Esophagus squamous epithelium (tissue), 5 donors: ENCODE results near the gene PTPRD. TPM values are rescaled to one million over a fixed set of nuclear protein-coding genes. Genes with fewer than 3 reads are reported as not detected.

ENCODE experiments used
- DNase-seq: peaks from one replicate; lab custom pipeline; 2025; lab: John Stamatoyannopoulos, UW
- H3K27ac ChIP-seq, 4 donors: fragments of 200-600 bp; sonication (generic); one replicate each; pipeline ENCODE4 v1.5.1; 2016 to 2019; ENCODE audit warnings: mild to moderate bottlenecking in 1 of 4
- H3K27me3 ChIP-seq, 4 donors: fragments of 200-600 bp; sonication (generic); 1 replicate in 3 of 4; 2 replicates in 1 of 4; pipeline versions ENCODE4 v1.5.1 to v1.6.0; 2017 to 2021; ENCODE audit warnings: antibody characterized with exemption in 1 of 4
- H3K36me3 ChIP-seq, 3 donors: fragments of 200-600 bp; sonication (generic); one replicate each; pipeline ENCODE4 v1.5.1; 2016 to 2019
- H3K4me1 ChIP-seq, 3 donors: fragments of 200-600 bp; sonication (generic); one replicate each; pipeline ENCODE4 v1.5.1; 2017 to 2019
- H3K4me3 ChIP-seq, 4 donors: fragments of 200-600 bp; sonication (generic); 1 replicate in 3 of 4; 2 replicates in 1 of 4; pipeline ENCODE4 v1.5.1; 2016 to 2019; ENCODE audit warnings: mild to moderate bottlenecking in 2 of 4, moderate library complexity in 1 of 4
- H3K9me3 ChIP-seq, 3 donors: fragments of 200-600 bp; sonication (generic); one replicate each; pipeline ENCODE4 v1.5.1; 2016 to 2019
- POLR2A ChIP-seq, 4 donors: fragments of 450-650 bp; IDR thresholded peaks; one replicate each; pipeline ENCODE4 v1.6.1; 2017; ENCODE audit warnings: antibody characterized with exemption in 4 of 4, mild to moderate bottlenecking in 4 of 4, moderate library complexity in 3 of 4
- WGBS, 2 donors: methylation state at CpG; one replicate each; pipeline ENCODE4 v1.1.5; 2018; 5-methylcytosine and 5-hydroxymethylcytosine counted together
- intact Hi-C: fragments of 100-400 bp; cut with DNase I; formaldehyde crosslinking; loops from one replicate; pipeline ENCODE4 v1.15.0; 2022
- total RNA-seq, 4 donors: library from RNA; depleted of rRNA; stranded (reverse); fragments of >200 nt; gene quantifications; one replicate each; pipeline ENCODE4 v1.1.0, GENCODE V29; 2016
- TF ChIP-seq, protein P1 (sequence below), 6 experiments: fragments of 450-650 bp in 4 of 6; fragments of 200-600 bp in 2 of 6; sonication (generic) in 2 of 6; IDR thresholded peaks; one replicate each; pipeline ENCODE4 v1.5.1; 2016 to 2019; ENCODE audit warnings: antibody characterized with exemption in 6 of 6, mild to moderate bottlenecking in 4 of 6, moderate library complexity in 4 of 6
- donor health status: DM: yes; HTN: yes; CAD: no.

PTPRD gene
- total RNA-seq, 4 donors from 2014 or later = 0.23 to 16.3 (median 6.6) TPM

DNA sequence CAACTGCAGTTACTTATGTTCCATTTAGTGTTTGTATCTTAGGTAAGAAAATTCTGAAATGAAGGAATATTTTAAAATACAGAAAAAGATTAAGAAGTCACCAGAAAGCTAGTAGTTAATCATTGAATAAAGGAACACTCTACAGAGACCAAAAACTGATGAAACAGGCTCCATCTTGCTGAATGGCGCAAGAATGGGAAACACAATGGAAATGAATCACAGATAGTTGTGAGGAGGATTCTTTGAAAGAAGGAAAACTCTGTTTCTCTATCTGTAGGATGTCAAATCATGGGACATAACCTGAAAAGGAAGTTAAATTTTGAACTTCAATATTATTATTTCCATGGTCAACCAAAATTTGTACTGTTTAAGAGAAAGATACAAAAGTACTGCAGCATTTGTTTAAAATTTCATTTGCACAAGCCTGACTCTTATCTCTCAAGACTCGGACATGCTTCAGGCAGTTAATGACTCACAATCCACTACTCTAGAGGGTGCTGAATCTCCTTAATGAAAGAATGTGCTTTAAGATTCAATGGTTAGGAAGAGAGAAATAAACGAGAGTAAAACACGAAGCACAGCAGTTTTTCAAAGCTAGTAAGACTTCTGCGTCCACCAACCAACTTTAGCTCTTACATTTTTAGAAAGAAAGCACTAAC lies 1748.8 kb downstream of the PTPRD start:
- TF ChIP-seq, protein P1, sequence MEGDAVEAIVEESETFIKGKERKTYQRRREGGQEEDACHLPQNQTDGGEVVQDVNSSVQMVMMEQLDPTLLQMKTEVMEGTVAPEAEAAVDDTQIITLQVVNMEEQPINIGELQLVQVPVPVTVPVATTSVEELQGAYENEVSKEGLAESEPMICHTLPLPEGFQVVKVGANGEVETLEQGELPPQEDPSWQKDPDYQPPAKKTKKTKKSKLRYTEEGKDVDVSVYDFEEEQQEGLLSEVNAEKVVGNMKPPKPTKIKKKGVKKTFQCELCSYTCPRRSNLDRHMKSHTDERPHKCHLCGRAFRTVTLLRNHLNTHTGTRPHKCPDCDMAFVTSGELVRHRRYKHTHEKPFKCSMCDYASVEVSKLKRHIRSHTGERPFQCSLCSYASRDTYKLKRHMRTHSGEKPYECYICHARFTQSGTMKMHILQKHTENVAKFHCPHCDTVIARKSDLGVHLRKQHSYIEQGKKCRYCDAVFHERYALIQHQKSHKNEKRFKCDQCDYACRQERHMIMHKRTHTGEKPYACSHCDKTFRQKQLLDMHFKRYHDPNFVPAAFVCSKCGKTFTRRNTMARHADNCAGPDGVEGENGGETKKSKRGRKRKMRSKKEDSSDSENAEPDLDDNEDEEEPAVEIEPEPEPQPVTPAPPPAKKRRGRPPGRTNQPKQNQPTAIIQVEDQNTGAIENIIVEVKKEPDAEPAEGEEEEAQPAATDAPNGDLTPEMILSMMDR (IDR thresholded peaks at IDR 0.05) = no peak
- no peak for TF ChIP-seq POLR2A (IDR thresholded peaks at IDR 0.05)
- Histone ChIP-seq H3K27ac (no peak overlapping the region), H3K36me3 (no peaks in the 10 kb centered on the region), H3K4me1 (peaks cover 0 to 4% (median 0%) of the 10 kb centered on the region in 3 donors), H3K9me3 (no peaks in the 10 kb centered on the region), H3K27me3 (peaks cover 0 to 10% (median 0%) of the 10 kb centered on the region in 4 donors), H3K4me3 (no peak overlapping the region)
- 41 to 43% methylated on average over 5 of the region's 5 CpGs for WGBS, 2 donors
- intact Hi-C loops = no loop called here
- no peak for DNase-seq

DNA sequence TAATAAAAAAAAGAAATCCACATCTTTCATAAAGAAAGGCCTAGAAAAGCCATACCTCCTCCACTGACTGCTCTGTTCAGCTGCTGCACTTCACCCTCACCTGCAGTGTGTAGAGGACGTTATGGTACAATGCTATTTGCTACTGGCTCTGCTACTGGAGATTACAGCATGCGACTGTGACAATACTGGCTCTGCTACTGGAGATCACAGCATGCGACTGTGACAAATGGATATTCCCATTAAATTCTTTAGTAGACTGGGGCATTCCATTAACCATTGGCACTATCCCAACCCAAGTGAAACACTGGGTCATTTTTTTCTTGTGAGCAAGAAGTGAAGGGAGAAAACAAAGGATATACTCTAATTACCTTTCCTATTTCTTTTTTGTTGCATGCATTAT lies 1749.7 kb downstream of the PTPRD start:
- TF ChIP-seq, protein P1 (IDR thresholded peaks at IDR 0.05) = no peak
- no peak overlapping the region for H3K4me3 ChIP-seq
- H3K9me3 ChIP-seq = no peaks in the 10 kb centered on the region
- 58 to 81% methylated on average over 3 of the region's 3 CpGs for WGBS, 2 donors
- no peak overlapping the region for H3K27ac ChIP-seq
- no peaks in the 10 kb centered on the region for H3K36me3 ChIP-seq
- peaks cover 0 to 19% (median 0%) of the 10 kb centered on the region in 4 donors for H3K27me3 ChIP-seq
- no peak for DNase-seq
- intact Hi-C loops = no loop called here
- peaks cover 0 to 14% (median 4%) of the 10 kb centered on the region in 3 donors for H3K4me1 ChIP-seq

DNA sequence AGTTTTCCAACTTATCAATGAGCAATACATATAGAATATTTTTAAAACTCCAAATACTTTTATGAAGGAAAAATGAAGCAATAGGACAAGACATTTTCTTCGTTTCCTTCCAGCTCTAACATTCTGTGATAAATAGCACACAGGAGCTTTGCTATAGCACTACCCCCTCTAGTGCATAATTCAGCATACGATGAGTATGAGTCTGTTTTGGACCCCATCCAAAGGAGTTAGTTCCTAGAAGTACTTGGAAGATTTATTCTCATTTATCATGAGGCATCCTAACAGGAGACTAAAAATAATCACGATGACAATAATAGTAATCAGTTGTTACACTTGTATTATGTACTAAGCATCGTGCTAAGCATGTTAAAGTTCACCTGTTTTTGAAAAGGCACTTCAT lies 1751.9 kb downstream of the PTPRD start:
- DNase-seq = no peak
- peaks cover 0 to 40% (median 3%) of the 10 kb centered on the region in 4 donors for H3K27me3 ChIP-seq
- TF ChIP-seq POLR2A (IDR thresholded peaks at IDR 0.05) = no peak
- TF ChIP-seq, protein P1 (IDR thresholded peaks at IDR 0.05) = no peak
- 24 to 34% methylated on average over 4 of the region's 4 CpGs for WGBS, 2 donors
- H3K27ac ChIP-seq = no peak overlapping the region
- H3K4me3 ChIP-seq = no peak overlapping the region
- H3K36me3 ChIP-seq = no peaks in the 10 kb centered on the region
- H3K9me3 ChIP-seq = no peaks in the 10 kb centered on the region
- intact Hi-C loops = no loop called here
- peaks cover 0 to 35% (median 15%) of the 10 kb centered on the region in 3 donors for H3K4me1 ChIP-seq

DNA sequence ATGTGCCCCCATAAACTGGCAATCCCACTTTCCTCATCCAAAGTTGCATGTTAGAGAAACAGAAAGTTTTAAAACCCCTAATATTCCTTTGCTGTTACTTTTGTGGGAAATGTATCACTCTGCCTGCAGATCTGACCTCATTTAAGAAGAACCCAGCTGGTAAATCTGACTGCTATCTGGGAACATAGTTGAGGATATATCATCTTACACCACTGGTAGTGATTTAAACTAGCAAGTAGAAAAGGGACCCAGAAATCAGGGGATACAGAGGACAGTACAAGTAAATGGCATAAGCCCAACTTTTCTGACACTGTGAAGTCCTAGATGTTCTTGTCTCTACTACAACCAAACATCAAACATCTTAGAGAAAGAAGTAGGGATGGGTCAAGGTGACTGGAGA lies 1752.7 kb downstream of the PTPRD start:
- intact Hi-C loops = no loop called here
- DNase-seq = no peak
- H3K27me3 ChIP-seq = peaks cover 0 to 49% (median 4%) of the 10 kb centered on the region in 4 donors

DNA sequence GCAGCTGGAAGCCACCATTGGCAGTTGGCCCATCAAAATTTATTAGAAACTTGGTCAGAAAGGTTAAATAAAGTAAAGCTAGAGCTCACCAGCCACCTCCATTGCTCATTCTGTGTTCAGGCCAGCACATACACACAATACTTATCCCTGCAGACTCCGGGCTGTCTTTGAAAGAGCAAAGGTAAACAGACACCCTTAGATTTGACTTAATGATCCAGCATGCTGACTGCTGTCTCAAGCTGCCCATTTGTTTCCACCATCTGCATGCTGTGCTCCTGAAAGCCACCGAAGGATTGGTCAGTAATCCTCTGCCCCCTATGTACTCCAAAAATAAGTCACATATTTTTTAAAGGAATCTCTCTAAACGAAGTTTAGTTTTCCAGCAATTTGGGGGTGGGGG lies 1753.4 kb downstream of the PTPRD start:
- no peaks in the 10 kb centered on the region for H3K9me3 ChIP-seq
- peaks cover 0 to 35% (median 15%) of the 10 kb centered on the region in 3 donors for H3K4me1 ChIP-seq
- DNase-seq = no peak
- no peak overlapping the region for H3K4me3 ChIP-seq
- peaks cover 0 to 54% (median 4%) of the 10 kb centered on the region in 4 donors for H3K27me3 ChIP-seq
- H3K27ac ChIP-seq = no peak overlapping the region
- TF ChIP-seq POLR2A (IDR thresholded peaks at IDR 0.05) = no peak
- TF ChIP-seq, protein P1 (IDR thresholded peaks at IDR 0.05) = no peak
- intact Hi-C loops = no loop called here
- WGBS, 2 donors = 40 to 48% methylated on average over 3 of the region's 3 CpGs
- H3K36me3 ChIP-seq = no peaks in the 10 kb centered on the region

More for the DNA sequence above, 1752.7 kb downstream of the PTPRD start:
- H3K27ac ChIP-seq = no peak overlapping the region
- no peaks in the 10 kb centered on the region for H3K36me3 ChIP-seq
- no peaks in the 10 kb centered on the region for H3K9me3 ChIP-seq
- peaks cover 0 to 35% (median 15%) of the 10 kb centered on the region in 3 donors for H3K4me1 ChIP-seq
- no peak overlapping the region for H3K4me3 ChIP-seq
- TF ChIP-seq, protein P1 (IDR thresholded peaks at IDR 0.05) = no peak
- no peak for TF ChIP-seq POLR2A (IDR thresholded peaks at IDR 0.05)
